PC-9 (cell line): ENCODE measurements around the gene NDUFS2.

Experiments
- EZH2 ChIP-seq: fragments of 200-600 bp; sonication (generic); IDR thresholded peaks from 2 replicates; pipeline ENCODE4 v1.8.0; 2017; ENCODE audit warnings: antibody characterized with exemption, low read depth
- TF ChIP-seq, protein P1 (sequence below): fragments of 200-600 bp; sonication (generic); conservative IDR thresholded peaks from 2 replicates; pipeline ENCODE4 v1.6.1; 2017; ENCODE audit warnings: mixed run types, antibody characterized with exemption, mild to moderate bottlenecking, moderate library complexity

DNA sequence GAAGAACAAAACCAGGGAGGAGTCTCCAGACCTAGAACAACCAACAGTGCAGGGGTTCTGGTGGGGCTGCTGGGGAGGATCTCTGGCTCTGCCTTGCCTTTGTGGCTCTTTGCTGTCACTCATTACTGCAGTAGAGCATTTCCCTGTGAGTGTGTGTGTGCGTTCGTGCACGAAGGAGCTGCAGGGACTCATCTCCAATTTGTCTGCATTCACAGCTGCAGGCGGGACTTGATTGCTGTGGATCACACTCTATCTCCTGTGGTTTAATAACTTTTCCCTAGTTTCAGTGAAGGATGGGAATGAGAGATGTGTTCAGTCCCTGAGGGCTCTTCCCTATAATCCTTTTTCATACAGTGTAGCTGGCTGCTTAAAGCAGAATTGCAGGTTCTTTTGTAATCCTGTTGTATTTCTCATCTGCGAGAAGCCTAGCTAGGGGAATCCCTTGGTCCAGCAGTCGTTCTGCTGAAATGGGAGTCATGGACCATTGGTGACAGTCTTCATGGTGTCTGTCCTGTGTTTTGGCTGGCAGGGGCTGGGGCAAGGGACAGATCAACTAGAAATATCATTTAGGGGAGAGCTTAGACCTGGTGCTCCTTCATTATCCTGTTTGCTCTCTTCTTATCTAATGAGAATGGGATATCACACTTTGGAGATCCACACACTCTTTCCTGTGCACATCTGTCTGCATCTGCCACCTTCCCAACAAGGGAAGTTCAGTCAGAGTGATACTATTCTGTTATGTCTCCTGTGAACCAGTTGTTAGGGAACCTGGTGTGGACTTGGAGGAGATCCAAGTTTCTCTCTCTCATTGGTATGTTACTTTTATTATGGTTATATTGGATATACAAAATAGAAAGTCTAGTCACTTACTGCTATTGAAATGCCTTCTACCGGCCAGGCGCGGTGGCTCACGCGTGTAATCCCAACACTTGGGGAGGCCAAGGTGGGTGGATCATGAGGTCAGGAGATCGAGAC is 59.4 kb downstream of the NDUFS2 start:
- TF ChIP-seq, protein P1, sequence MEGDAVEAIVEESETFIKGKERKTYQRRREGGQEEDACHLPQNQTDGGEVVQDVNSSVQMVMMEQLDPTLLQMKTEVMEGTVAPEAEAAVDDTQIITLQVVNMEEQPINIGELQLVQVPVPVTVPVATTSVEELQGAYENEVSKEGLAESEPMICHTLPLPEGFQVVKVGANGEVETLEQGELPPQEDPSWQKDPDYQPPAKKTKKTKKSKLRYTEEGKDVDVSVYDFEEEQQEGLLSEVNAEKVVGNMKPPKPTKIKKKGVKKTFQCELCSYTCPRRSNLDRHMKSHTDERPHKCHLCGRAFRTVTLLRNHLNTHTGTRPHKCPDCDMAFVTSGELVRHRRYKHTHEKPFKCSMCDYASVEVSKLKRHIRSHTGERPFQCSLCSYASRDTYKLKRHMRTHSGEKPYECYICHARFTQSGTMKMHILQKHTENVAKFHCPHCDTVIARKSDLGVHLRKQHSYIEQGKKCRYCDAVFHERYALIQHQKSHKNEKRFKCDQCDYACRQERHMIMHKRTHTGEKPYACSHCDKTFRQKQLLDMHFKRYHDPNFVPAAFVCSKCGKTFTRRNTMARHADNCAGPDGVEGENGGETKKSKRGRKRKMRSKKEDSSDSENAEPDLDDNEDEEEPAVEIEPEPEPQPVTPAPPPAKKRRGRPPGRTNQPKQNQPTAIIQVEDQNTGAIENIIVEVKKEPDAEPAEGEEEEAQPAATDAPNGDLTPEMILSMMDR: no peak
- no peak for TF ChIP-seq EZH2
